ENCODE results near the gene PPL.

PPL gene

DNA sequence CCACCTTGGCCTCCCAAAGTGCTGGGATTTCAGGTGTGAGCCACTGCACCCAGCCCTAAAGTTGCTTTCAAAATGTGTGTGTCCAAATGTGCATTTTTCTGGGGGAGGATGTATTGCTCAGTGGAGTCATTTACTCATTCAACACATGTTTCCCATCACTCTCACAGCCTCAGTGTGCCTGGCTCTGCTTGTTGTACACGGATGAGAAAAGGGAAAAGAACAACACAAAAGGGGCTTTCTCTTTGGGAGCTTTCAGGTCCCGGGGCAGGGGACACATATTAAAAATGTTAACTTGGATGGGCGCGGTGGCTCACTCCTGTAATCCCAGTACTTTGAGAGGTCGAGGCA lies 1.7 kb upstream of the PPL start:
- Histone ChIP-seq H3F3A (ENCODE audit: insufficient read depth, low read length) (no peaks in the 10 kb centered on the region), H3K9me2 (ENCODE audit: low read depth, low read length) (no peaks in the 10 kb centered on the region), H4K20me1 (ENCODE audit: insufficient read depth, low read length) (no peaks in the 10 kb centered on the region), H3K4me2 (ENCODE audit: low read length) (no peak overlapping the region), H3K4me1 (ENCODE audit: insufficient read depth, low read length, severe bottlenecking) (peaks cover 9% of the 10 kb centered on the region), H3K79me2 (ENCODE audit: insufficient read depth, low read length) (no peaks in the 10 kb centered on the region), H3K27me3 (ENCODE audit: insufficient read depth, low read length) (peaks cover 3% of the 10 kb centered on the region), H3K9me3 (ENCODE audit: low read length) (no peaks in the 10 kb centered on the region), H3K36me3 (ENCODE audit: insufficient read depth, low read length) (no peaks in the 10 kb centered on the region), H3K9ac (ENCODE audit: low read length) (no peak overlapping the region), H3K27ac (ENCODE audit: low read depth, low read length, poor library complexity, severe bottlenecking) (no peak overlapping the region), H2AFZ (ENCODE audit: low read length) (no peak overlapping the region), H3K4me3 (ENCODE audit: low read depth, low read length, poor library complexity, severe bottlenecking) (no peak overlapping the region)
- no peak for TF ChIP-seq EZH2 (IDR thresholded peaks at IDR 0.05; ENCODE audit: borderline replicate concordance, low read length)
- TF ChIP-seq, protein P1, sequence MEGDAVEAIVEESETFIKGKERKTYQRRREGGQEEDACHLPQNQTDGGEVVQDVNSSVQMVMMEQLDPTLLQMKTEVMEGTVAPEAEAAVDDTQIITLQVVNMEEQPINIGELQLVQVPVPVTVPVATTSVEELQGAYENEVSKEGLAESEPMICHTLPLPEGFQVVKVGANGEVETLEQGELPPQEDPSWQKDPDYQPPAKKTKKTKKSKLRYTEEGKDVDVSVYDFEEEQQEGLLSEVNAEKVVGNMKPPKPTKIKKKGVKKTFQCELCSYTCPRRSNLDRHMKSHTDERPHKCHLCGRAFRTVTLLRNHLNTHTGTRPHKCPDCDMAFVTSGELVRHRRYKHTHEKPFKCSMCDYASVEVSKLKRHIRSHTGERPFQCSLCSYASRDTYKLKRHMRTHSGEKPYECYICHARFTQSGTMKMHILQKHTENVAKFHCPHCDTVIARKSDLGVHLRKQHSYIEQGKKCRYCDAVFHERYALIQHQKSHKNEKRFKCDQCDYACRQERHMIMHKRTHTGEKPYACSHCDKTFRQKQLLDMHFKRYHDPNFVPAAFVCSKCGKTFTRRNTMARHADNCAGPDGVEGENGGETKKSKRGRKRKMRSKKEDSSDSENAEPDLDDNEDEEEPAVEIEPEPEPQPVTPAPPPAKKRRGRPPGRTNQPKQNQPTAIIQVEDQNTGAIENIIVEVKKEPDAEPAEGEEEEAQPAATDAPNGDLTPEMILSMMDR (IDR thresholded peaks at IDR 0.05; ENCODE audit: low read length) = no peak

DNA sequence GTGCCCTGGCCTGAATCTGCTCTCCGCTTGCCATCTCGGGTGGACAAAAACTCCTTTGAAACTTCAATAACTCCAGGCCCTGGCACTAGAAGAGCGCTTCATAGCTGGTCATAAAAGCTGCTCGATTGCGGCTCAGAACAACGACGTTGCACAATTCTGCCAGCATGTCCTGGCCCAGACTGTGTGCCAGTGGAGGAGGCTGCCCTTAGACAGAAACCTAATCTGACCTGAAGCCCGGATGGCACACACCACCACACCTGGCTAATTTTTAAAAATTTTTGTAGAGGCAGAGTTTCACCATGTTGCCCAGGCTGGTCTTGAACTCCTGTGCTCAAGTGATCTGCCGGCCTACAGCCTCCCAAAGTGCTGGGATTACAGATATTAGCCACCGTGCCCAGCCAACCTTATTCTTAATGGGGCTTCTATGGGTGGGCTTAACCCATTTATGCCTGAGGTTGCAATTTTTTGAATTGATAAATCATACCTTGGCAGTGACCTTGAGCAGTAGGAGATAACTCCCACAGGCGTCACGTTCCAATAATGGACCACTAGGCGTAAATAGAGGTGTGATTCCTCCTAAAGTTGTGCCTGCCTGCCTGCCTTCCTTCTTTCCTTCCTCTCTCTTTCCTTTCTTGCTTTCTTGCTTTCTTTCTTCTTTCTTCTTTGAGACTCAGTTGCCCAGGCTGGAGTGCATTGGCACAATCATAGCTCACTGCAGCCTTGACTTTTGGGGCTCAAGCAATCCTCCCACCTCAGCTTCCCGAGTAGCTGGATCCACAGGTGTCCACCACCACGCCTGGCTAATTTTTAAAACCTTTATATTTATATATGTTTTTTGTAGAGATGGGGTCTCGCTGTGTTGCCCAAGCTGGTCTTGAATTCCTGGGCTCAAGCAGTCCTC lies 1.1 kb upstream of the PPL start:
- Histone ChIP-seq H3K27ac (ENCODE audit: low read depth, low read length, poor library complexity, severe bottlenecking) (no peak overlapping the region), H3K4me2 (ENCODE audit: low read length) (peak overlapping the region; percentile 76; the same call in 1 of the 2 replicates), H2AFZ (ENCODE audit: low read length) (no peak overlapping the region), H3F3A (ENCODE audit: insufficient read depth, low read length) (no peaks in the 10 kb centered on the region), H3K36me3 (ENCODE audit: insufficient read depth, low read length) (no peaks in the 10 kb centered on the region), H3K9me2 (ENCODE audit: low read depth, low read length) (no peaks in the 10 kb centered on the region), H3K9me3 (ENCODE audit: low read length) (no peaks in the 10 kb centered on the region), H3K79me2 (ENCODE audit: insufficient read depth, low read length) (no peaks in the 10 kb centered on the region), H4K20me1 (ENCODE audit: insufficient read depth, low read length) (no peaks in the 10 kb centered on the region), H3K4me1 (ENCODE audit: insufficient read depth, low read length, severe bottlenecking) (peaks cover 9% of the 10 kb centered on the region), H3K27me3 (ENCODE audit: insufficient read depth, low read length) (peaks cover 3% of the 10 kb centered on the region), H3K9ac (ENCODE audit: low read length) (no peak overlapping the region; the same call in 1 of the 2 replicates), H3K4me3 (ENCODE audit: low read depth, low read length, poor library complexity, severe bottlenecking) (no peak overlapping the region)
- TF ChIP-seq EZH2 (IDR thresholded peaks at IDR 0.05; ENCODE audit: borderline replicate concordance, low read length) = no peak
- TF ChIP-seq, protein P1 (IDR thresholded peaks at IDR 0.05; ENCODE audit: low read length) = no peak

DNA sequence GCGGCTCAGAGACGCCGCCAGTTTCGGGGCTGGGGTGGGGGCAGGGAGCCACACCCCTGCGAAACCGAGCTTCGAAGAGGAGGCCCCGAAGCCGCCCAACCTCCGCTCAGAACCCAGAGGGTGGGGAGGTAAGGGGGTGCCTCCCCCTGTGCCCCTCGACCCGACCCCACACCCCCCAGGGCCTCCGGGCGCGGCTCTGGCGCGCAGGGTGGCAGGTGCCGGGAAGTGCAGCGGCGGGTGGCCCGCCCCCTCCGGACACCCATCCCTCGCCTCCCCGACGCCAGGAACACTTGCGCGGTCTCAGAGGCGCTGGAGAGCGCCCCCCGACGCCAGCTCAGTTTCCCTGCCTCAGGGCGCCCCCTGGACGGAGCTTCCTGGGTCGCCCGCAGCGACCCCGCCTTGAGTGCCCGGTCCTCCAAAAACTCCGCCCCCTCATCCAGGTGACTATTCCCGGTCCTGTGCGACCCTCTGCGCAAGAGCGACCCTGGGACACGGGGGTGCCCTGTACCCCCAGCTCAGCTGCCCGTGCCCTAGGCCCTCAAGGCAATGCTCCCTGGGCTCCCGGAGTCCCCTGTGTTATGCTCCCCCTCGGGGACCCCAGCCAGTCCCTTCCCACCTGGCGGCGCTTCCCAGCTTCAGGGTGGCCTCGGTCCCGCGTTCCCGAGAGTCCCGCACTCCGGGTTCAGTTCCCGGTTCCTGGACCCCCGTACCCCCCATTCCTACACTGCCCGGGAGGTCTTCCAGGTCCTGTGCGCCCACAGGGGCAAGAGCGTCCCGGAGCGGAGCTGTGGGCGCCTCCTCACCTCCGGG lies 562 bp downstream of the PPL start:
- H3K4me1 ChIP-seq (ENCODE audit: insufficient read depth, low read length, severe bottlenecking) = peaks cover 9% of the 10 kb centered on the region
- H2AFZ ChIP-seq (ENCODE audit: low read length) = no peak overlapping the region
- H3F3A ChIP-seq (ENCODE audit: insufficient read depth, low read length) = no peaks in the 10 kb centered on the region
- H3K9me3 ChIP-seq (ENCODE audit: low read length) = no peaks in the 10 kb centered on the region
- no peaks in the 10 kb centered on the region for H3K36me3 ChIP-seq (ENCODE audit: insufficient read depth, low read length)
- no peaks in the 10 kb centered on the region for H3K79me2 ChIP-seq (ENCODE audit: insufficient read depth, low read length)
- H3K4me3 ChIP-seq (ENCODE audit: low read depth, low read length, poor library complexity, severe bottlenecking) = peak overlapping the region; percentile 61
- H3K4me2 ChIP-seq (ENCODE audit: low read length) = peak overlapping the region; percentile 76
- peak overlapping the region; percentile 50; the same call in 1 of the 2 replicates for H3K9ac ChIP-seq (ENCODE audit: low read length)
- no peaks in the 10 kb centered on the region for H3K9me2 ChIP-seq (ENCODE audit: low read depth, low read length)
- no peaks in the 10 kb centered on the region for H4K20me1 ChIP-seq (ENCODE audit: insufficient read depth, low read length)
- H3K27ac ChIP-seq (ENCODE audit: low read depth, low read length, poor library complexity, severe bottlenecking) = no peak overlapping the region
- H3K27me3 ChIP-seq (ENCODE audit: insufficient read depth, low read length) = peaks cover 3% of the 10 kb centered on the region
- TF ChIP-seq EZH2 (IDR thresholded peaks at IDR 0.05; ENCODE audit: borderline replicate concordance, low read length) = no peak
- TF ChIP-seq, protein P1 (IDR thresholded peaks at IDR 0.05; ENCODE audit: low read length) = peak; percentile 33

Measured in OCI-LY1 (cell line).